Gastrocnemius medialis (tissue), 4 donors: ENCODE data around the gene DISC1. TPM values are rescaled to one million over a fixed set of nuclear protein-coding genes. Genes with fewer than 3 reads are reported as not detected.
A peak's percentile ranks its signal among the peaks of the same experiment; 100 is the strongest.

Experiments
- ATAC-seq, 2 donors: fragments of 150-250 bp; one replicate each; pipeline ENCODE4 v1.9.1; 2016
- DNase-seq, 2 donors: peaks; one replicate each; pipeline ENCODE4 v3.0.0-alpha.2; 2019
- H3K27ac ChIP-seq, 4 donors: fragments of 200-600 bp; sonication (generic); 1 replicate in 1 of 4; 2 replicates in 3 of 4; pipeline ENCODE4 v1.5.1; 2016 to 2018; ENCODE audit warnings: mild to moderate bottlenecking in 2 of 4, moderate library complexity in 1 of 4
- H3K27me3 ChIP-seq, 3 donors: fragments of 200-600 bp; sonication (generic) in 2 of 3; 1 replicate in 1 of 3; 2 replicates in 2 of 3; pipeline versions ENCODE4 v1.5.1 to v1.6.0; 2016 to 2019; ENCODE audit warnings: mild to moderate bottlenecking in 1 of 3, moderate library complexity in 1 of 3
- H3K36me3 ChIP-seq, 2 donors: fragments of 200-600 bp; sonication (generic) in 1 of 2; one replicate each; pipeline ENCODE4 v1.5.1; 2017 to 2018
- H3K4me1 ChIP-seq, 2 donors: fragments of 200-600 bp; sonication (generic) in 1 of 2; one replicate each; pipeline ENCODE4 v1.5.1; 2016 to 2017; ENCODE audit warnings: mild to moderate bottlenecking in 2 of 2
- H3K4me3 ChIP-seq, 4 donors: fragments of 200-600 bp; sonication (generic) in 3 of 4; 1 replicate in 1 of 4; 2 replicates in 3 of 4; pipeline ENCODE4 v1.5.1; 2016 to 2019; ENCODE audit warnings: mild to moderate bottlenecking in 2 of 4
- H3K9me3 ChIP-seq, 3 donors: fragments of 200-600 bp; sonication (generic) in 2 of 3; 1 replicate in 1 of 3; 2 replicates in 2 of 3; pipeline ENCODE4 v1.5.1; 2016 to 2019
- CTCF ChIP-seq, 5 experiments: fragments of 450-650 bp in 3 of 5; fragments of 200-600 bp in 2 of 5; sonication (generic) in 2 of 5; IDR thresholded peaks in 4 of 5; conservative IDR thresholded peaks in 1 of 5; 1 replicate in 4 of 5; 2 replicates in 1 of 5; pipeline ENCODE4 v1.5.1; 2016 to 2019; ENCODE audit warnings: antibody characterized with exemption in 5 of 5, mild to moderate bottlenecking in 3 of 5, moderate library complexity in 3 of 5
- POLR2A ChIP-seq, 2 donors: fragments of 450-650 bp; IDR thresholded peaks; one replicate each; pipeline ENCODE4 v1.6.1; 2017; ENCODE audit warnings: antibody characterized with exemption in 2 of 2, mild to moderate bottlenecking in 2 of 2, moderate library complexity in 2 of 2
- in situ Hi-C, 4 donors: fragments of 200-750 bp; cut with MboI; loops; one replicate each; pipeline versions ENCODE4 v1.15.0 to v1.8.0; 2017; ENCODE audit warnings: low sequenced_read_pairs in 4 of 4
- intact Hi-C: fragments of 100-400 bp; cut with DNase I; formaldehyde crosslinking; loops from one replicate; pipeline ENCODE4 v1.15.1; 2023; ENCODE audit warnings: low total_unique reads
- total RNA-seq, 4 donors: library from RNA; depleted of rRNA; stranded (reverse); fragments of >200 nt; gene quantifications; one replicate each; pipeline versions ENCODE4 v1.1.0 to v1.2.3, GENCODE V29; 2016

Gene DISC1
- total RNA-seq, 4 donors from 2014 or later: 2.3 to 5.8 (median 2.6) TPM

GRCh38 chr1:231929311-231929710 lies 302.7 kb downstream of the DISC1 start:
- intact Hi-C loops: no loop called here
- no peak for ATAC-seq
- Histone ChIP-seq H3K36me3 (no peaks in the 10 kb centered on the region), H3K4me3 (no peak overlapping the region), H3K4me1 (peaks cover 0 to 6% of the 10 kb centered on the region in 2 donors), H3K9me3 (peaks cover 0 to 6% (median 0%) of the 10 kb centered on the region in 3 donors), H3K27me3 (no peaks in the 10 kb centered on the region), H3K27ac (no peak overlapping the region)
- DNase-seq: no peak
- in situ Hi-C loops: no loop called here
- TF ChIP-seq POLR2A (IDR thresholded peaks at IDR 0.05): no peak
- no peak for TF ChIP-seq CTCF (IDR thresholded peaks at IDR 0.05 in 4 of 5, conservative IDR thresholded peaks at IDR 0.05 in 1 of 5)

- H3K36me3 ChIP-seq: no peaks in the 10 kb centered on the region
- no peak for TF ChIP-seq CTCF (IDR thresholded peaks at IDR 0.05 in 4 of 5, conservative IDR thresholded peaks at IDR 0.05 in 1 of 5)
- TF ChIP-seq POLR2A (IDR thresholded peaks at IDR 0.05): no peak
- H3K4me3 ChIP-seq: no peak overlapping the region
- H3K27ac ChIP-seq: no peak overlapping the region
- ATAC-seq (no peak), DNase-seq (no peak)
- H3K9me3 ChIP-seq: peaks cover 0 to 6% (median 0%) of the 10 kb centered on the region in 3 donors
- intact Hi-C loops: no loop called here
- H3K4me1 ChIP-seq: peaks cover 2 to 6% of the 10 kb centered on the region in 2 donors
- in situ Hi-C loops: no loop called here
- H3K27me3 ChIP-seq: no peaks in the 10 kb centered on the region
Measured at GRCh38 chr1:231930257-231930947, 303.8 kb downstream of the DISC1 start.

GRCh38 chr1:231931146-231931545 lies 304.6 kb downstream of the DISC1 start:
- H3K4me3 ChIP-seq: no peak overlapping the region
- intact Hi-C loops (no loop called here), in situ Hi-C loops (no loop called here)
- DNase-seq (no peak), ATAC-seq (no peak)
- H3K4me1 ChIP-seq: peaks cover 2 to 6% of the 10 kb centered on the region in 2 donors
- no peaks in the 10 kb centered on the region for H3K27me3 ChIP-seq
- no peak overlapping the region for H3K27ac ChIP-seq
- H3K9me3 ChIP-seq: peaks cover 0 to 6% (median 0%) of the 10 kb centered on the region in 3 donors
- no peak for TF ChIP-seq POLR2A (IDR thresholded peaks at IDR 0.05)
- no peak for TF ChIP-seq CTCF (IDR thresholded peaks at IDR 0.05 in 4 of 5, conservative IDR thresholded peaks at IDR 0.05 in 1 of 5)
- H3K36me3 ChIP-seq: no peaks in the 10 kb centered on the region

- no peak overlapping the region for H3K4me3 ChIP-seq
- in situ Hi-C loops: no loop called here
- DNase-seq (no peak), ATAC-seq (no peak)
- no peaks in the 10 kb centered on the region for H3K36me3 ChIP-seq
- no peaks in the 10 kb centered on the region for H3K27me3 ChIP-seq
- intact Hi-C loops: no loop called here
- H3K9me3 ChIP-seq: peaks cover 0 to 6% (median 0%) of the 10 kb centered on the region in 3 donors
- TF ChIP-seq POLR2A (IDR thresholded peaks at IDR 0.05): no peak
- TF ChIP-seq CTCF (IDR thresholded peaks at IDR 0.05 in 4 of 5, conservative IDR thresholded peaks at IDR 0.05 in 1 of 5): peak in 2 of 5 experiments; percentile 40 to 41
- no peak overlapping the region for H3K27ac ChIP-seq
- peaks cover 3 to 11% of the 10 kb centered on the region in 2 donors for H3K4me1 ChIP-seq
Measured at GRCh38 chr1:231931846-231932454, 305.4 kb downstream of the DISC1 start.
